Stimulated activated naive CD8-positive, alpha-beta T cell treated with anti-CD3 and anti-CD28 coated beads, Interleukin-15, Interleukin-2, amounts not matched to agents 100 ng/mL and 50 ng/mL, for 24 hours (primary cell): ENCODE measurements around the gene ACER1.
"Not testable (repeated sequence)": the region's sequence is repeated elsewhere in the genome, so short reads cannot be mapped to it uniquely, and the experiment has no call there.

Source experiments
- H3K27ac Mint-ChIP-seq: one replicate; pipeline ENCODE4 v1.8.0; 2021; ENCODE audit warnings: mild to moderate bottlenecking, mixed read lengths
- H3K27me3 Mint-ChIP-seq: one replicate; pipeline ENCODE4 v1.8.0; 2021; ENCODE audit warnings: mixed read lengths
- H3K36me3 Mint-ChIP-seq: one replicate; pipeline ENCODE4 v1.8.0; 2021; ENCODE audit warnings: low read depth, mixed read lengths
- H3K4me1 Mint-ChIP-seq: one replicate; pipeline ENCODE4 v1.8.0; 2021; ENCODE audit warnings: low read depth, mixed read lengths
- H3K4me3 Mint-ChIP-seq: one replicate; pipeline ENCODE4 v1.8.0; 2021; ENCODE audit warnings: mild to moderate bottlenecking, mixed read lengths
- H3K9me3 Mint-ChIP-seq: one replicate; pipeline ENCODE4 v1.8.0; 2021; ENCODE audit warnings: mixed read lengths

The ACER1 gene

DNA sequence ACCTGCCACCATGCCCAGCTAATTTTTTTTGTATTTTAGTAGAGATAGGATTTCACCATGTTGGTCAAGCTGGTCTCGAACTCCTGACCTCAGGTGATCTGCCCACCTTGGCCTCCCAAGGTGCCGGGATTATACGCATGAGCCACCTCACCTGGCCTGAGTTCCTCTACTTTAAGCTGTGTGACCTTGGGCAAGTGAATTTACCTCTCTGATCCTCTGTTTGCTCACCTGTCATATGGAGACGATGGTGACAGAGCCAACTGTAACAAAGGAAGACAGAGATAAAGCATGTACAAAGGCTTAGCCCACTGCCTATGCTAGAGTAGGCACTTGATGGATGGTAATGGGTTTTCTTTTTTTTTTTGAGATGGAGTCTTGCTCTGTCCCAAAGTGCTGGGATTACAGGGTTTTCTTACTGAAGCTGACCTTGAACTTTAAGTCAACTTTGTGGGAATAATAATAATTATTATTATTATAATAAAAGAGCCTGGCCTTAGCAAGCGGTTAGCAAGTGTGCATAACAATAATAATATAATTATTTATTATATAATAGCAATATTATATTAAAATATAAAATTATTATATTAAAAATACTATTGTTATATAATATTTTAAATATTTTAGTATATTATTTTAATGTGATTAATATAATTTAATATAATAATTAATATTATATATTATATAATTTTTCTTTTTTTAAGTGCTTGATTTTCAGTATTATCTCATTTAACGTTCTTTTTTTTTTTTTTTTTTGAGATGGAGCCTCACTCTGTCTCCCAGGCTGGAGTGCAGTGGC is 1.3 kb upstream of the ACER1 start:
- H3K27ac Mint-ChIP-seq = no peak overlapping the region
- no peak overlapping the region for H3K4me3 Mint-ChIP-seq
- no peaks in the 10 kb centered on the region for H3K9me3 Mint-ChIP-seq
- no peaks in the 10 kb centered on the region for H3K36me3 Mint-ChIP-seq
- H3K27me3 Mint-ChIP-seq = no peaks in the 10 kb centered on the region
- H3K4me1 Mint-ChIP-seq = no peaks in the 10 kb centered on the region

DNA sequence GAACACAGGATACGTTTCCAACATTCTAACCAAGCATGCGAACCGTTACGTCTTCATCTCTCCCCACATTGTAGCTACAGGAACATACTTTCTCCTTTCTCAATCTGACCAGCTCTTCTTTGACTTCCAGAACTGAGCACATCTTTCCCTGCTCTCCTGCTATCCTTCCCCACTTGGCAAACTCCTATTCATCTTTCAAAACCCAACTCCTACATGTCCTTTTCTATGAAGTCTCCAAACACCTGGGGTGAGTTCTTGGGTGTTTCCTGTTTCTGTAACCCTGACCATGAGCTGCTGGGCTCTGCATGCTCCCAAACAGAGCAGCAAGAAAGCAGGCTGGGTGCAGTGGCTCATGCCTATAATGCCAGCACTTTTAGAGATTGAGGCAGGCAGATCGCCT is 6.6 kb downstream of the ACER1 start:
- H3K36me3 Mint-ChIP-seq = no peaks in the 10 kb centered on the region
- no peaks in the 10 kb centered on the region for H3K4me1 Mint-ChIP-seq
- no peak overlapping the region for H3K27ac Mint-ChIP-seq
- no peaks in the 10 kb centered on the region for H3K27me3 Mint-ChIP-seq
- no peaks in the 10 kb centered on the region for H3K9me3 Mint-ChIP-seq
- H3K4me3 Mint-ChIP-seq = no peak overlapping the region

DNA sequence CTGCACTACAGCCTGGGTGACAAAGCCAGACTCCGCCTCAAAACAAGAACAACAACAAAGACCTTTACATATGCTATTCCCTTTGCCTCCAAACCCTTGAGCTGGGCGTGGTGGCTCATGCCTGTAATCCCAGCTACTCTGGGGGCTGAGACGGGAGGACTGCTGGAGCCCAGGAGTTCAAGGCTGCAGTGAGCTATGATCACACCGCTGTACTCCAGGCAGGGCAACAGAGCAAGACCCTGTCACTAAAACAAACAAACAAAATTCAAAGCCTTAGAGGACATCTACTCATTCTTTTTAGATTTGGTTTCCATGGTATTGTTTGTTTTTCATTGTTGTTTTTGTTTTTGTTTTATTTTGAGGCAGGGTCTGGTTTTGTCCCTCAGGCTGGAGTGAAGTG is 7.8 kb downstream of the ACER1 start:
- Mint-ChIP-seq H3K36me3 (no peaks in the 10 kb centered on the region), H3K27me3 (no peaks in the 10 kb centered on the region), H3K27ac (no peak overlapping the region), H3K4me1 (no peaks in the 10 kb centered on the region), H3K4me3 (no peak overlapping the region), H3K9me3 (no peaks in the 10 kb centered on the region)

DNA sequence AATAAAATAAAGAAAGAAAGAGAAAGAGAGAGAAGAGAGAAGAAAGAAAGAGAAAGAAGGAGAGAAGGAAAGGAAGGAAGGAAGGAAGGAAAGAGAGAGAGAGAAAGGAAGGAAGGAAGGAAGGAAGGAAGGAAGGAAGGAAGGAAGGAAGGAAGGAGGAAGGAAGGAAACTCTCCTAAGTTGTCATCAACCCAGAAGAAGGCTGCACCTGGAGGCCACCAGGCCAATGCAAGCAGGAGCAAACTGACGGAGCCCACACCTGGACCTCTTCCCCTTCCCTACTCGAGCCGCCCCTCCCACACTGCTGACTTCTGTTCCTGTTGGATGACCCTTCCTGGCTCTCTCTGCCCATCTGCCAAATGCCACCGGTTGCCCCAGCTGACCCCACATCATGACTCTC is 8.7 kb downstream of the ACER1 start:
- Mint-ChIP-seq H3K36me3 (no peaks in the 10 kb centered on the region), H3K27ac (no peak overlapping the region), H3K27me3 (no peaks in the 10 kb centered on the region), H3K4me3 (no peak overlapping the region), H3K4me1 (no peaks in the 10 kb centered on the region), H3K9me3 (no peaks in the 10 kb centered on the region)

DNA sequence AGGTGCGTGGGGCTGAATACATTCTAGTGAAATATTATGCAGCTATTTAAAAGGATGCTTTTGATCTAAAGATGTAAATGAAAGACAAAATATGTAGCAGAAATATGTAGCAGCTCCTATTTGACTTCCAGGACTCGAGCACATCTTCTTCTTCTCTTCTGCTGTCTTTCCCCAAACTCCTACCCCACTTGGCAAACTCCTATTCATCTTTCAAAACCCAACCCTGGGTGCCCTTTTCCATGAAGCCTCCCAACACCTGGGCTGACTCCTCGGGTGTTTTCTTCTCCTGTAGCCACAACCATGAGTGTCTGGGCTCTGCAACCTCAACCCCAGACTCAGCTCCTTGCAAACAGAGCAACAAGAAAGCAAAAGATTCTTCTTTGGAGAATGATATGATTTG is 11.1 kb downstream of the ACER1 start:
- Mint-ChIP-seq H3K27me3 (no peaks in the 10 kb centered on the region), H3K4me1 (no peaks in the 10 kb centered on the region), H3K36me3 (no peaks in the 10 kb centered on the region), H3K9me3 (no peaks in the 10 kb centered on the region), H3K27ac (no peak overlapping the region), H3K4me3 (no peak overlapping the region)

DNA sequence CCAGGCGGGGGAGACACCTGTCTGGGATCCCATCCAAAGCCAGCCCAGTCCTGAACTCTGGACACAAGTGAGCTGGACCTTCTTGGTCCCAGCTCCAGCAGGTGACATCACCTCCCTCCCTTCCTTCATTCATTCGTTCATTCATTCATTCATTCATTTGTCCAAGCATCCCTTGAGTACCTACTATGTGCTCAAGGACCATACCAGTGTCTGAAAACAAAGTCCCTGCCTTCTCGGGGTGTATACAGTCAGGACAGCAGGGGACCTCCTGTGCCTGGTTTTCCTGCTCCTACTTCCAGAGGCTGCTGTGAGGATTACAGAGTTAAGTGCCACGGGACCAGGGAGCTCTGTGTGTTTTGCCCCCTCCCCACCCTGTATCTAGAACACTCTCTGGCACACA is 14.0 kb downstream of the ACER1 start:
- Mint-ChIP-seq H3K27ac (peak overlapping the region; percentile 45), H3K27me3 (no peaks in the 10 kb centered on the region), H3K9me3 (no peaks in the 10 kb centered on the region), H3K4me1 (no peaks in the 10 kb centered on the region), H3K36me3 (no peaks in the 10 kb centered on the region), H3K4me3 (no peak overlapping the region)

DNA sequence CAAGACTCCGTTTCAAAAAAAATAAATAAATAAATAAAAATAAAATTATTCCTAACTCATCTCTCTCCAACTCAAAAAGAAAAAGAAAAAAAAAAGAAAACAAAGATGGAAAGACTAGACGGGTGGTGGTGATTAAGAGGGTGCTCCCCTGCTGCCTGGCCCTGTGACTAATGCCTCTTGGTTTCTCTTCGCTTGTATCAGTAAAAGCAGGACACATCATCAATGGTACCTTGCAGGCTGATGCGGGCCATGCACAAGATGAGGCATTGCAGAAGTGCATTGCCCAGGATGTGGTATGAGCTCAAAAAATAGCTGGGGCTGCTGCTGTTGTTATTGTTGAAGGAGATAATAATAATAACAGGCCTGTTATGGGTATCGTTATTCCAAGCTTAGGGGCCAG is 14.6 kb downstream of the ACER1 start:
- Mint-ChIP-seq H3K27me3 (no peaks in the 10 kb centered on the region), H3K27ac (no peak overlapping the region), H3K36me3 (no peaks in the 10 kb centered on the region)

DNA sequence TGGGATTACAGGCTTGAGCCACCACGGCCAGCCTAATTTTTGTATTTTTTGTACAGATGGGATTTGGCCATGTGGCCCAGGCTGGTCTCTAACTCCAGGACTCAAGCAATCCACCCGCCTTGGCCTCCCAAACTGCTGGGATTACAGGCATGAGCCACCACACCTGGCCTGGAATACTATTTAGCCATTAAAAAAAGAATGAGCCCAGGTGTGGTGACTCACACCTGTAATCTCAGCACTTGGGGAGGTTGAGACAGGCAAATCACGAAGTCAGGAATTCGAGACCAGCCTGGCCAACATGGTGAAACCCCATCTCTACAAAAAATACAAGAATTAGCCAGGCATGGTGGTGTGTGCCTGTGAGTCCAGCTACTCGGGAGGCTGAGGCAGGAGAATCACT is 17.8 kb downstream of the ACER1 start:
- H3K27ac Mint-ChIP-seq, H3K9me3 Mint-ChIP-seq, H3K27me3 Mint-ChIP-seq, H3K36me3 Mint-ChIP-seq, H3K4me1 Mint-ChIP-seq, H3K4me3 Mint-ChIP-seq: not testable (repeated sequence)

More for the DNA sequence above, 14.6 kb downstream of the ACER1 start:
- Mint-ChIP-seq H3K9me3 (no peaks in the 10 kb centered on the region), H3K4me3 (no peak overlapping the region), H3K4me1 (no peaks in the 10 kb centered on the region)

DNA sequence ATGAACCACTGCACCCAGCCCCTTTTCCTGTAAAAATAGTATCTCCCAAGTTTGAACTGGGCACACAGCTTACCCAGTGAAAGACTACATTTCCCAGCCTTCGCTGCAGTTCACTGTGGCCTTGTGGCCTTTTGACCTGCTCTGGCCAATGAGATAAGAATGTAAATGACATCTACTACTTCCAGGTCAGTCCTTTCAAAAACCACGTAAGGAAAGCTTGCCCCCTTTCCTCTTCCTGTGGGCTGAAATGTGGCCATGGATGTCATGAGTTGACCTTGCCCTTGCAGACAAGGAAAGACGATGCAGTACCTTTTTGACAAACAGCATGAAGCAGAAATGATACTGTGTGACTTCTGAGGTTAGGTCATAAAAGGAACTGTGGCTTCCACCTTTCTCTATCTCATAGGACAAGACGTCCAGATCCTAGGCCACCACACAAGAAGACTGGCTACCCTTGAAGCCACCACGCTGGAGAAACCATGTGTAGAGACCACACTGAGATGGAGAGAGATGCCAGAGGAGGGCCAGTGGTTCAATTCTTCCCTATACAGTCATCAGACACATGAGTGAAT is 19.9 kb downstream of the ACER1 start:
- Mint-ChIP-seq H3K4me3 (no peak overlapping the region), H3K36me3 (no peaks in the 10 kb centered on the region), H3K9me3 (no peaks in the 10 kb centered on the region), H3K27me3 (no peaks in the 10 kb centered on the region), H3K4me1 (no peaks in the 10 kb centered on the region), H3K27ac (no peak overlapping the region)

DNA sequence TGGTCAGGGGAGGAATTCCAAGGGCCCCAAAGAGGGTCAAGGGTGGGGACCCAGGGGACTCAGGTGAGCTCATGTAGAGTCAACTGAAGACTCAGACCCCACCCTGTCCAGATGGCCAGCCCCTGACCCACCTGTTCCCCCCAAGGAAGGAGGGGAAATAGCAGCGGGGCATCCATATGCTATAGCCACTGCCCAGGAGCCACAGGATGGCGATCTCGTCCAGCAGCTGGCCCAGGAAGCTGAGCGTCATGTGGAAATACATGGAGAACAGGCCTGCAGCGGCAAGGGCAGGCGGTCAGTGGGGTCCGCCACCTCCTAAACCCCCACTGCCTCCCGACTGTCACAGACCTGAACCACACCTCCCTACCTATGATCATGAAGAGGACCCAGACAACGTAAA is 21.4 kb downstream of the ACER1 start:
- H3K36me3 Mint-ChIP-seq = no peaks in the 10 kb centered on the region
- H3K27me3 Mint-ChIP-seq = no peaks in the 10 kb centered on the region
- H3K4me3 Mint-ChIP-seq = no peak overlapping the region
- no peak overlapping the region for H3K27ac Mint-ChIP-seq
- no peaks in the 10 kb centered on the region for H3K4me1 Mint-ChIP-seq
- H3K9me3 Mint-ChIP-seq = no peaks in the 10 kb centered on the region

DNA sequence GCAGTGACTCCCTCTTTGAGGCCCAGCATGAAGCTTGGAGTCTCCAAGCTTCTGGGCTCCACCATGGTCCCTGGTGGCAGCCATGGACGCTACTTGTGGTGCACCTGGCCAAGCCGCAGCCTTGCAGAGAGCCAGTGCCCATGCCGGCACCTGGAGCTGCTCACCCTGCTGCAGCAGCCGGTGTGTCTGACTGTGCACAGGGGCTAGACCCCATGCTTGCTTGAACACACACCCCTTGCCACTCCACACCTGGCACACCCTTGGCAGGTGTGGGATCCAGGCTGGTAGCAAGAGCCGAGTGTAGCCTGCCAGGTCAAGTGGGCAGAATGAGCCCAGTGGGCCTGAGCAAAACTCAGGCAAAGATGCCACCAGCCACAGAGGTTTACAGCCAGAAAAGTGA is 35.0 kb downstream of the ACER1 start:
- no peaks in the 10 kb centered on the region for H3K4me1 Mint-ChIP-seq
- H3K9me3 Mint-ChIP-seq = peaks cover 3% of the 10 kb centered on the region
- no peaks in the 10 kb centered on the region for H3K27me3 Mint-ChIP-seq
- no peak overlapping the region for H3K4me3 Mint-ChIP-seq
- H3K36me3 Mint-ChIP-seq = peaks cover 3% of the 10 kb centered on the region
- no peak overlapping the region for H3K27ac Mint-ChIP-seq

DNA sequence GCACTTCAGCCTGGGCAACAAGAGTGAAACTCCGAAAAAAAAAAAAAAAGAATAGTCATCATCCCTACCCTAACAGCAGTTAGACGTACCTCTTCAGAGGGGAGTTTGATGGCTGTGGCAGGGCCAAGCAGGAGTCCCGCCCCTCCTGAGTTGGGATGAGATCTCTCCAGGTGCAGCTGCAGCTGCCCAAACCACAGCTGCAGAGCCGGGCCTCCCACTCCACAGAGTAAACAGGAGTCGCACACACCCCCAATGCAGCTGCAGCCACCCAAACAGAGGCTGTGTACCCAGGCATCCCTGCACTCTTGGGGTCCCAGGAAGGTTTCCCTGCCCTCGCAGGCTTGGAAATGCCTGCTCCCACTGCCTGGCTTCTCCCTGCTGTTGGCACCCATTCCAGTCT is 36.2 kb downstream of the ACER1 start:
- Mint-ChIP-seq H3K4me3 (no peak overlapping the region), H3K36me3 (peaks cover 8% of the 10 kb centered on the region), H3K4me1 (no peaks in the 10 kb centered on the region), H3K27ac (no peak overlapping the region), H3K27me3 (no peaks in the 10 kb centered on the region), H3K9me3 (peaks cover 7% of the 10 kb centered on the region)

DNA sequence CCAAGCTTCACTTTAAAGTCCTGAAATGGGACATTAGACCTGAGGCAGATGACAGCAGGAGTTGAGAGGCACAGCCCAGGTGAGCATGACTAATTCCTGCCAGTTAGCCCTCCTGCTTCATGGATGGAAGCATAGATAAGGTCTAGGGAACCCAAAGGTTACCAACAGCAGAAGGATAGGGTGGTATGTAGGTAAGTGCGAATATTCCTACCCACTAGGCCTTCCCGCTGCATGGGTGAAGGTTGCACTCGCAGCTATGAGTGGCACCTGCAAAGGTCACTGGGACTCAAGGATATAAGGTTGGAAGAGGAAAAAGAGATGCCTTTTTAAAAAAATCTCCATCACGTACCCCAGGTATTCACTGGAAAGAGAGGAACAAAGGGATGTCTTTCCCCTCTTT is 41.4 kb downstream of the ACER1 start:
- H3K27ac Mint-ChIP-seq = no peak overlapping the region
- H3K36me3 Mint-ChIP-seq = peaks cover 17% of the 10 kb centered on the region
- H3K4me3 Mint-ChIP-seq = no peak overlapping the region
- H3K4me1 Mint-ChIP-seq = no peaks in the 10 kb centered on the region
- peaks cover 24% of the 10 kb centered on the region for H3K9me3 Mint-ChIP-seq
- no peaks in the 10 kb centered on the region for H3K27me3 Mint-ChIP-seq

DNA sequence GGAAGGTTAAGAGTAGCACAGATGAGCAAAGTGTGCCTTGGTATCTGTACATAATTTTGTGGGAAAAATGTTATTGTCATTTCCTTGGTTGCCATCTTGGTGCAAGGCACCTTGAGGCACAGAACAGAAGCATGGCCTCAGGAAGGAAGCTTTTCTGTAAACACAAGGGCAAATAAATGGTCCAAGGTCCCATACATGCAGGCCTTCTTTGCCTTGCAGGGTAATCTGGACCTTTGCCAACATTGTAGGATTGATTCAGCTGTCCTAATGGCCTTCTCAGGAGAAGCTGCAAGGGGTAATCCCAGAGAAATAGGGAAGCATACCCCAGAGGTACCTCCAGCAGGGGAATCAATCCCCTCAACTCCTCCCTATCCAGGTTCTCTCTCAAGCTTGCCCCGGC is 44.7 kb downstream of the ACER1 start:
- peaks cover 21% of the 10 kb centered on the region for H3K9me3 Mint-ChIP-seq
- H3K4me1 Mint-ChIP-seq = no peaks in the 10 kb centered on the region
- H3K27ac Mint-ChIP-seq = no peak overlapping the region
- H3K27me3 Mint-ChIP-seq = no peaks in the 10 kb centered on the region
- H3K36me3 Mint-ChIP-seq = peaks cover 14% of the 10 kb centered on the region
- no peak overlapping the region for H3K4me3 Mint-ChIP-seq

DNA sequence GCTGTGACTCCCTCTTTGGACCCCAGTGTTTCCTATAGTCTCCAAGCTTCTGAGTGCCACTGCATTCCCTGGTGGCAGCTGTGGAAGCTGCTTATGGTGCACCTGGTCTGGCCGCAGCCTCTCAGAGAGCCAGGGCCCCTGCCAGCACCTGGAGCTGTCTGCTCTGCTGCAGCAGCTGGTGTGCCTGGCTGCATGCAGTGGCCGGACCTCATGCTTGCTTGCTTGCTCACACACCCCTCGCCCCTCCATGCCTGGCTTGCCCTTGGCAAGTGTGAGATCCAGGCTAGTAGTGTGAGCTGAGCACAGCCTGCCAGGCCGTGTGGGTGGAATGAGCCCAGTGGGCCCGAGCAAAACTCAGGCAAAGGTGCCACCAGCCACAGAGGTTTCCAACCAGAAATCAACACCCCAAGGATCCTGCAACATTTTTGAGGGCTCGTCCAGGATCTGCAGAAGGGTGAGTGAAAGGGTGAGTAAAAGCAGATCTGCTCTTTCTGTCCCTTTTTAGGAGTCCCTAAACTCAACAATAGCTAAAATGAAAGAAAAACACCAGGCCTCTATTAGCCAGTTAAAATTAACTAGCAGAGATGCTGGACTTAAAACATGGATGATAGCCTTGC is 46.0 kb downstream of the ACER1 start:
- no peaks in the 10 kb centered on the region for H3K4me1 Mint-ChIP-seq

DNA sequence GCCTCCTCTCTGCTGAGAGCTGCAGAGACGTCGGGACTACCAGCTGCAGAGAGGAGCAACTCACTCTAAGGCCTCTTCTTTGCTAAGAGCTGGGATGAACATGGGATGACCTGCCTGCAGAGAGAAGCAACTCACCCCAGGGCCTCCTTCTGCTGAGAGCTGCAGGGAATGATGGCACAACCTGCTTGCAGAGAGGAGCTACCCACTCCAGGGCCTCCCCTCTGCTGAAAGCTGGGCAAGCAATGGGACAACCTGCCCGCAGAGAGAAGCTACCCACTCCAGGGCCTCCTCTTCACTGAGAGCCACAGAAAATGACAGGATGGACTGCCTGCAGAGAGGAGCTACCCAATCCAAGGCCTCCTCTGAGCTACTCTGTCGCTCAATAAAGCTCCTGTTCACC is 46.7 kb downstream of the ACER1 start:
- Mint-ChIP-seq H3K27me3 (no peaks in the 10 kb centered on the region), H3K9me3 (peaks cover 16% of the 10 kb centered on the region), H3K4me1 (no peaks in the 10 kb centered on the region), H3K27ac (no peak overlapping the region), H3K4me3 (no peak overlapping the region), H3K36me3 (peaks cover 5% of the 10 kb centered on the region)

More for the DNA sequence above, 46.0 kb downstream of the ACER1 start:
- Mint-ChIP-seq H3K9me3 (peaks cover 17% of the 10 kb centered on the region), H3K4me3 (no peak overlapping the region), H3K36me3 (peaks cover 10% of the 10 kb centered on the region), H3K27ac (no peak overlapping the region), H3K27me3 (no peaks in the 10 kb centered on the region)
